HCT116 (cell line): Measurements from ENCODE around the gene ANGPT4. TPM values are rescaled to one million over a fixed set of nuclear protein-coding genes. Genes with fewer than 3 reads are reported as not detected.

ENCODE experiments used
- ATAC-seq: fragments of 200-7000 bp; cut with Tn5 transposase; 2 replicates; pipeline ENCODE4 v1.9.1; 2020; ENCODE audit warnings: mild to moderate bottlenecking, moderate library complexity
- BruUV-seq: library from RNA; stranded (reverse); fragments of 400-500 nt; replicated peaks from 2 replicates; lab custom pipeline; 2021; lab: Mats Ljungman, UMichigan
- CTCF ChIA-PET: fragments of 300-600 bp; sonication (Branson Sonifier 250); formaldehyde crosslinking; loops from one replicate; lab custom pipeline; 2021; ENCODE audit warnings: antibody characterized with exemption; lab: Charles Lee
- POLR2A ChIA-PET: fragments of 300-600, 350-600 bp; sonication (Branson Sonifier 250); formaldehyde crosslinking; loops from one replicate; lab custom pipeline; 2021; ENCODE audit warnings: antibody characterized with exemption; lab: Charles Lee
- RAD21 ChIA-PET, 2 experiments: fragments of 300-600 bp; sonication (Branson Sonifier 250); formaldehyde crosslinking; loops; one replicate each; lab custom pipeline; 2023; ENCODE audit warnings: low total read pairs in 2 of 2; ENCODE audit not compliant: uncharacterized antibody in 2 of 2, unreplicated experiment in 2 of 2, low non-redundant PET in 1 of 2; lab: Charles Lee
- DNase-seq: peaks from one replicate; pipeline ENCODE4 v3.0.0-alpha.2; 2010; ENCODE audit warnings: low read depth, low spot score
- H2AFZ ChIP-seq: fragments of 200-600 bp; shearing (Covaris generic), sonication (generic); 2 replicates; pipeline ENCODE4 v1.6.1; 2017; ENCODE audit warnings: low read depth, mixed run types, mixed read lengths, antibody characterized with exemption, low read length; ENCODE audit not compliant: poor library complexity, severe bottlenecking
- H3K27ac ChIP-seq: 2 replicates; pipeline ENCODE4 v1.5.1; 2012; ENCODE audit warnings: low read depth, low read length
- H3K27me3 ChIP-seq: fragments of 200-600 bp; sonication (generic); 2 replicates; pipeline ENCODE4 v1.6.1; 2016; ENCODE audit warnings: mixed run types, low read length, mixed read lengths; ENCODE audit not compliant: insufficient read depth
- H3K36me3 ChIP-seq, 2 experiments: fragments of 200-500 bp in 1 of 2; fragments of 200-600 bp in 1 of 2; sonication (Bioruptor generic) in 1 of 2; sonication (generic) in 1 of 2; 2 replicates each; pipeline versions ENCODE4 v1.5.1 to v1.6.1; 2014 to 2016; ENCODE audit warnings: low read length in 2 of 2, inconsistent platforms in 1 of 2, mixed read lengths in 1 of 2, mixed run types in 1 of 2; ENCODE audit not compliant: insufficient read depth in 2 of 2, control insufficient read depth in 1 of 2
- H3K4me1 ChIP-seq, 2 experiments: fragments of 200-600 bp in 1 of 2; sonication (generic) in 1 of 2; 2 replicates each; pipeline versions ENCODE4 v1.5.1 to v1.6.1; 2012 to 2017; ENCODE audit warnings: low read length in 2 of 2, inconsistent platforms in 1 of 2, mild to moderate bottlenecking in 1 of 2, mixed read lengths in 1 of 2, mixed run types in 1 of 2, moderate library complexity in 1 of 2; ENCODE audit not compliant: insufficient read depth in 2 of 2, control insufficient read depth in 1 of 2
- H3K4me2 ChIP-seq: fragments of 200-600 bp; sonication (generic); 2 replicates; pipeline ENCODE4 v1.6.1; 2017; ENCODE audit warnings: mixed run types, low read length, mixed read lengths
- H3K4me3 ChIP-seq, 2 experiments: fragments of 200-600 bp in 1 of 2; sonication (generic) in 1 of 2; replicated peaks in 1 of 2; 2 replicates each; pipeline ENCODE4 v1.5.1; 2011 to 2016; ENCODE audit warnings: low read length in 2 of 2, control low read depth in 1 of 2, low read depth in 1 of 2, mild to moderate bottlenecking in 1 of 2, mixed read lengths in 1 of 2, mixed run types in 1 of 2
- H3K79me2 ChIP-seq: fragments of 200-600 bp; sonication (generic); 2 replicates; pipeline ENCODE4 v1.6.1; 2017; ENCODE audit warnings: mild to moderate bottlenecking, mixed run types, low read length, moderate library complexity, mixed read lengths; ENCODE audit not compliant: insufficient read depth
- H3K9ac ChIP-seq: fragments of 200-600 bp; sonication (generic); 2 replicates; pipeline ENCODE4 v1.6.1; 2016; ENCODE audit warnings: low read length, mixed read lengths
- H3K9me2 ChIP-seq: fragments of 200-600 bp; sonication (generic), shearing (Covaris generic); 2 replicates; pipeline ENCODE4 v1.6.1; 2017; ENCODE audit warnings: mixed run types, mild to moderate bottlenecking, moderate library complexity; ENCODE audit not compliant: insufficient read depth
- H3K9me3 ChIP-seq, 2 experiments: fragments of 200-500 bp in 1 of 2; fragments of 200-600 bp in 1 of 2; sonication (Bioruptor generic) in 1 of 2; sonication (generic) in 1 of 2; 2 replicates each; pipeline ENCODE4 v1.6.1; 2014 to 2017; ENCODE audit warnings: low read length in 2 of 2, mixed read lengths in 2 of 2, inconsistent platforms in 1 of 2, low read depth in 1 of 2, mild to moderate bottlenecking in 1 of 2, mixed run types in 1 of 2, moderate library complexity in 1 of 2; ENCODE audit not compliant: control insufficient read depth in 1 of 2, insufficient read depth in 1 of 2
- H4K20me1 ChIP-seq: fragments of 200-600 bp; sonication (generic), shearing (Covaris generic); 2 replicates; pipeline ENCODE4 v1.6.1; 2017; ENCODE audit warnings: mixed run types, mild to moderate bottlenecking, moderate library complexity; ENCODE audit not compliant: insufficient read depth
- CBX3 ChIP-seq: IDR thresholded peaks from 2 replicates; pipeline ENCODE4 v1.6.1; 2012; ENCODE audit warnings: low read depth
- CTCF ChIP-seq, 3 experiments: fragments of 200-600 bp in 1 of 3; sonication (generic) in 1 of 3; IDR thresholded peaks in 2 of 3; conservative IDR thresholded peaks in 1 of 3; 2 replicates each; pipeline ENCODE4 v1.5.1; 2012 to 2017; ENCODE audit warnings: low read depth in 2 of 3, low read length in 2 of 3, antibody characterized with exemption in 1 of 3, borderline replicate concordance in 1 of 3, control low read depth in 1 of 3, mild to moderate bottlenecking in 1 of 3, mixed read lengths in 1 of 3, mixed run types in 1 of 3, moderate library complexity in 1 of 3; ENCODE audit not compliant: insufficient read depth in 1 of 3
- RAD21 ChIP-seq: IDR thresholded peaks from 2 replicates; pipeline ENCODE4 v1.6.1; 2012; ENCODE audit warnings: low read depth, mild to moderate bottlenecking
- SP1 ChIP-seq: IDR thresholded peaks from 2 replicates; pipeline ENCODE4 v1.6.1; 2012; ENCODE audit warnings: low read depth
- YY1 ChIP-seq: IDR thresholded peaks from 2 replicates; pipeline ENCODE4 v1.6.1; 2011; ENCODE audit warnings: low read length, low read depth, moderate library complexity, mild to moderate bottlenecking; ENCODE audit not compliant: insufficient replicate concordance; ENCODE audit errors: extremely low read depth
- ZNF274 ChIP-seq: fragments of 200-500 bp; sonication (Bioruptor generic); IDR thresholded peaks from 2 replicates; pipeline ENCODE4 v1.6.1; 2014; ENCODE audit warnings: mild to moderate bottlenecking, low read depth, low read length, inconsistent platforms
- intact Hi-C: fragments of 100-400 bp; cut with micrococcal nuclease; formaldehyde crosslinking; loops from 2 replicates; pipeline ENCODE4 v1.10.0; 2022
- total RNA-seq: library from RNA; stranded (reverse); gene quantifications from one replicate; pipeline ENCODE4 v1.2.1, GENCODE V29; 2021; ENCODE audit not compliant: unreplicated experiment

ANGPT4 gene
- total RNA-seq, 1 experiment from 2014 or later = not detected

GRCh38 chr20:957544-957943 lies 41.4 kb upstream of the ANGPT4 start:
- no peaks in the 10 kb centered on the region for H3K36me3 ChIP-seq
- no TSS peak for BruUV-seq
- RAD21 ChIA-PET = interaction anchor here in 1 of 2 experiments (3.3 kb wide), 1 partner anchor 139 kb away, joined by 20 read pairs; no protein-coding TSS in a partner anchor
- TF ChIP-seq CTCF (IDR thresholded peaks at IDR 0.05 in 2 of 3, conservative IDR thresholded peaks at IDR 0.05 in 1 of 3; ENCODE audit: borderline replicate concordance in 1 of 3, insufficient read depth in 1 of 3, low read depth in 2 of 3, low read length in 2 of 3) (peak in 2 of 3 experiments; percentile 4 to 14; a peak in 1 of 6 replicates), CBX3 (no peak)
- TF ChIP-seq, all 23 proteins: peak for 1
- Histone ChIP-seq H2AFZ (no peak overlapping the region), H3K9ac (no peak overlapping the region), H3K9me2 (no peaks in the 10 kb centered on the region), H3K27me3 (no peaks in the 10 kb centered on the region), H3K27ac (no peak overlapping the region), H3K4me3 (no peak overlapping the region), H3K4me1 (peaks cover 4 to 13% of the 10 kb centered on the region in 2 experiments; a peak in 3 of 4 replicates), H3K79me2 (no peaks in the 10 kb centered on the region), H3K4me2 (no peak overlapping the region), H4K20me1 (no peaks in the 10 kb centered on the region), H3K9me3 (no peaks in the 10 kb centered on the region)
- DNase-seq (no peak), ATAC-seq (no peak)
- ChIA-PET CTCF (interaction anchor here (0.7 to 6.9 kb wide), 7 partner anchors 9 to 256 kb away, joined by 3 to 181 read pairs (median 5); partner anchors contain the start of gene SLC52A3), POLR2A (interaction anchor here (2.1 kb wide), 1 partner anchor 10 kb away, joined by 4 read pairs; no protein-coding TSS in a partner anchor)
- intact Hi-C loops = loop anchor here (10.0 kb wide), 1 partner anchor 393 kb away; no protein-coding TSS in a partner anchor

GRCh38 chr20:956330-956951 lies 40.3 kb upstream of the ANGPT4 start:
- ATAC-seq = peak; percentile 85
- H4K20me1 ChIP-seq = no peaks in the 10 kb centered on the region
- H3K9me2 ChIP-seq = no peaks in the 10 kb centered on the region
- no peaks in the 10 kb centered on the region for H3K36me3 ChIP-seq
- H3K4me3 ChIP-seq = no peak overlapping the region
- ChIA-PET POLR2A (interaction anchor here (1.2 to 2.1 kb wide), 2 partner anchors 12 to 138 kb away, joined by 4 to 5 read pairs; no protein-coding TSS in a partner anchor), CTCF (interaction anchor here (0.6 to 6.9 kb wide), 12 partner anchors 10 to 318 kb away, joined by 3 to 181 read pairs (median 5); partner anchors contain the start of genes FAM110A and SLC52A3), RAD21 (interaction anchor here (0.6 to 3.3 kb wide), 9 partner anchors 123 to 1293 kb away, joined by 3 to 20 read pairs (median 3); partner anchors contain the start of genes FAM110A (in 1 of the 2) and SLC52A3 (in 1 of the 2))
- BruUV-seq = no TSS peak
- peak overlapping the region; percentile 47 for H3K4me2 ChIP-seq
- peak; percentile 48 for DNase-seq
- no peak overlapping the region for H2AFZ ChIP-seq
- TF ChIP-seq SP1 = no peak
- peak; percentile 100 for TF ChIP-seq RAD21
- TF ChIP-seq ZNF274 = no peak
- peak; percentile 46 for TF ChIP-seq YY1
- TF ChIP-seq CTCF (IDR thresholded peaks at IDR 0.05 in 2 of 3, conservative IDR thresholded peaks at IDR 0.05 in 1 of 3; ENCODE audit: borderline replicate concordance in 1 of 3, insufficient read depth in 1 of 3, low read depth in 2 of 3, low read length in 2 of 3) = peak; percentile 96 to 99 (median 96)
- peaks cover 4 to 13% of the 10 kb centered on the region in 2 experiments; a peak in 3 of 4 replicates for H3K4me1 ChIP-seq
- H3K27ac ChIP-seq = no peak overlapping the region
- H3K9me3 ChIP-seq = no peaks in the 10 kb centered on the region
- no peak overlapping the region for H3K9ac ChIP-seq
- no peaks in the 10 kb centered on the region for H3K27me3 ChIP-seq
- H3K79me2 ChIP-seq = no peaks in the 10 kb centered on the region
- intact Hi-C loops = loop anchor here (1.0 to 10.0 kb wide), 2 partner anchors 140 to 392 kb away; no protein-coding TSS in a partner anchor
